ENCODE data around the gene GAA.

The GAA gene

DNA sequence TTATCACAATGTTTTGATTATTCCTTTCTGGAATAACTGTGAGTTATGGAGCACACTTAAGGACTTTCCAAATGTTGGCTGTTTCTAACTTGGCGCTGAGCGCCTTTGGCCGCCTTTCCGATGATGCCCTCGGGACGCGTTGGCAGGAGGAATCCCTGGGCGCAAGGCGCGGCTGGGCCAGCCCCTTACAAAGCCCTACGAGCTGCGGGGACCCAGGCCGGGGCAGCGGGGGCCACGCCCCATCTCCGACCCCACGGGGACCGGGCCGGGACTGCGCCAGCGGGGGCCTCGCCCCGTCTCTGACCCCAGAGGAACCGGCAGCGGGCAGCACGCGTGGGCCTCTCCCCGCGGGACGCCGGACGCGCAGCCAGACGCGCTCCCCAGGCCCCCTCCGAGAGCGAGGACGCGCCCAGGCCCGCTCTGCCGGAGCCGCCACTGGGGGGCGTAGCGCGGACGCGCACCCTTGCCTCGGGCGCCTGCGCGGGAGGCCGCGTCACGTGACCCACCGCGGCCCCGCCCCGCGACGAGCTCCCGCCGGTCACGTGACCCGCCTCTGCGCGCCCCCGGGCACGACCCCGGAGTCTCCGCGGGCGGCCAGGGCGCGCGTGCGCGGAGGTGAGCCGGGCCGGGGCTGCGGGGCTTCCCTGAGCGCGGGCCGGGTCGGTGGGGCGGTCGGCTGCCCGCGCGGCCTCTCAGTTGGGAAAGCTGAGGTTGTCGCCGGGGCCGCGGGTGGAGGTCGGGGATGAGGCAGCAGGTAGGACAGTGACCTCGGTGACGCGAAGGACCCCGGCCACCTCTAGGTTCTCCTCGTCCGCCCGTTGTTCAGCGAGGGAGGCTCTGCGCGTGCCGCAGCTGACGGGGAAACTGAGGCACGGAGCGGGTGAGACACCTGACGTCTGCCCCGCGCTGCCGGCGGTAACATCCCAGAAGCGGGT is at the start of gene GAA:
Gene GAA (plus strand): TSS at position 571 of the 935 bp plus-strand sequence. CDS start 3,006 bp downstream, outside the sequence.
- peak; percentile 85 for DNase-seq

DNA sequence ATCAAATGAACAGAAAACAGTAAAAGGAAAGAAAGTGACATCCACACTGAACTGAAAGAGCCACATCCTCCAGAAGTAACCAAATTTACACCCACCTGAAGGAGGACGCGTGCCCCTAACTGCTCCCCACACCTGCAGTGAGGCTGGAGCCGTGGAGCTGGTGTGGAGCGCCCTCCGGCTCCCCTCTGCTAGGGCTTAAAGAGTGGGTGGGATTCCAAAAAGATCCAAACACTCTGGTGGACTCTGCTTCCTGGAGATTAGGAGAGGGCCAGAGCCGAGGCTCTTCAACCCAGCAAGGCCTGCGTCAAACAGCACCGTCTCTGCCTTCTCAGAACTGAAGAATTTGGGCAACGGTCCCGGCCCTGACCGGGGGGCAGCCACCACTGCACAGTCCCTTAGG is 49.7 kb upstream of the GAA start:
- DNase-seq, result no peak

DNA sequence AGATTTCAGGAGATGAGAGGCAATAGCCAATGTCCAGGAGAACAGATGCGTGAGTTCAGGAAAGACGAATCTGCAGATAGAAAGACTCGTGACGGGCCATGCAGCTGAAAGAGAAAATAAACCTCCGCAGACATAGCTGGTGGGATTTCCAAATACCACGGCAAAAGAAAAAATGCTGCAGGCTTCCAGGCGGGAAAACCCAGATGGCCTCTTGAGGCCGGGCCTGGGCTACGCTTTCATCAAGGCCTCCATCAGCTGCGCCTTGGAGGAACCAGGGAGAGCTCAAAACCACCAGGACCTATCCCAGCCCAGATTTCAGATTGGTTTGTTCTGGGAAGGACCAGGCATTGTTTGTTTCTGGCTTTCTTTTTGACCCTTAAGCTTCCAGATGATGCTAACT is 48.3 kb upstream of the GAA start:
- no peak for DNase-seq

DNA sequence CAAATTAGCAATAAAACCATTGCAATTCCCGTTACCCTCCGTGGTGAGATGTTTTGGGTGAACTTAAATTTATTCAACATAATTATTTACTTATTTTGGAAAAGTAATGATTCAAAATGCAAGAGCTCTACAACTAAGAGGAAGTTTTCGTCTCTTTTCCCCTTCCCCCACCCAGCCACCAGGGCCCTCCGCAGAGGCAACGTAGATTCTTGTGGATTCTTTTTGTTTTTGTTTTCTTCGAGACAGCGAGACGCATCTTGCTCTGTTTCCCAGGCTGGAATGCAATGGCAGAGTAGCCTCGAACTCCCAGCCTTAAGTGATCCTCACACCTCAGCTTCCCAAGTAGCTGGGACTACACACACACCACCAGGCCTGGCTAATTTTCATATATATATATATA is 45.8 kb upstream of the GAA start:
- DNase-seq, result no peak

DNA sequence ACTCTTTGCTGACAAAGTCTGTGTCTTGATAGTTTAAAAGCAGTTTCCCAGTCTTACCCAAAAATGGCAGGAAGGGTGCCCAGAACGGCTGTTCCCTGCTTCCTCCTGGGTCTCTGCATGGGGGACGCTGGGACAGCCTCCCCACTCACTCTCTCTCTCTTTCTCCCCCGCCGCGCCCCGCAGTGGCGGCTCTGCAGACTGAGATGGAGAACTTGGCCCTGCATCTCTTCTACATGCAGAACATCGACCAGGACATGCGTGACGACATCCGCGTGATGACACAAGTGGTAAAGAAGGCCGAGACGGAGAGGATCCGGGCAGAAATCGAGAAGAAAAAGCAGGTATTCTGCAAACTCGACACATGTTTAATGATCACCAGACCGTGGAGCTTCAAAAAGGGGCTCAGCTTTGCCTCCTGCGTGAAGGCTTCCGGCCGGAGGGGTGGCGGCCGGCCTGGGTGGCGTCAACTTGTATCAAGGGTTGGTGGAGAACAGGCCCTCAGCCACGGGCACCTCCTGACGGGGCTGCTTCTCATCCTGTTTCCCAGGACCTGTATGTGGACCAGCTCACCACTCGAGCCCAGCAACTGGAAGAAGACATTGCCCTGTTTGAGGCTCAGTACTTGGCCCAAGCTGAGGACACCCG is 42.9 kb upstream of the GAA start:
- no peak for DNase-seq

DNA sequence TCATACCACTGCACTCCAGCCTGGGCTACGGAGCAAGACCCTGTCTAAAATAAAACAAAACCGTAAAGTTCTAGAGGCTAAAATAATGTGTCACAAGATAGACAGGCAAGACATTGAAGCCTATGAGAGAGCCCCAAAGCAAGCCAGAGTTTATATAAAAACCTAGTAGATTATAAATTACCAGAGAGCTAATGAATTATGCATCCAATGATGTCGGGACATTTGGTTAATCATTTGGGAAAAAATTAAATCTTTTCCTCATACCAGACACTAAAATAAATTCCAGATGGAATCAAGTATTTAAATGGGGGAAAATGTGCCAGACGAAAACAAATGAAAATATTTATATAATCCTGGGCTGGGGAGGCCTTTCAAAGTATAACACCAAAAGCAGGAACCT is 40.7 kb upstream of the GAA start:
- no peak for DNase-seq

DNA sequence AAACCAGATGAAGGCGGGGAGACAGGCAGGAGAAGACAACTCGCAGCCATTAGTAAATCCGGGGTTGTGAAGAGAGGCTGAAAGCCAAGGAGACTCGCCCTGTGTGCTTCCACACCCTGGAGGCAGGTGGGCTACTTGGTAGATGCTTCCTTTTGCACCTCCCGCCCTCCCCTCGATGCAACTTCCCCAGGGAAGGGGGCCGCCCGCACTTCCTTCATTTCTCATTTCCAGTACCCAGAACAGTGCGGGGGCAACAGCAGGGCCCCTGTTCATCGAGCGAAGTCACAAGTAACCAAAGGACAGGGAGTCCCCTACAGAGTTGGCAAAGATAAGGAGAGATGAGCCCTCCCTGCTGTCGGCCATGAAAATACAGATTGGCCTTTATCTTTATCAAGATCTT is 40.0 kb upstream of the GAA start:
- no peak for DNase-seq

DNA sequence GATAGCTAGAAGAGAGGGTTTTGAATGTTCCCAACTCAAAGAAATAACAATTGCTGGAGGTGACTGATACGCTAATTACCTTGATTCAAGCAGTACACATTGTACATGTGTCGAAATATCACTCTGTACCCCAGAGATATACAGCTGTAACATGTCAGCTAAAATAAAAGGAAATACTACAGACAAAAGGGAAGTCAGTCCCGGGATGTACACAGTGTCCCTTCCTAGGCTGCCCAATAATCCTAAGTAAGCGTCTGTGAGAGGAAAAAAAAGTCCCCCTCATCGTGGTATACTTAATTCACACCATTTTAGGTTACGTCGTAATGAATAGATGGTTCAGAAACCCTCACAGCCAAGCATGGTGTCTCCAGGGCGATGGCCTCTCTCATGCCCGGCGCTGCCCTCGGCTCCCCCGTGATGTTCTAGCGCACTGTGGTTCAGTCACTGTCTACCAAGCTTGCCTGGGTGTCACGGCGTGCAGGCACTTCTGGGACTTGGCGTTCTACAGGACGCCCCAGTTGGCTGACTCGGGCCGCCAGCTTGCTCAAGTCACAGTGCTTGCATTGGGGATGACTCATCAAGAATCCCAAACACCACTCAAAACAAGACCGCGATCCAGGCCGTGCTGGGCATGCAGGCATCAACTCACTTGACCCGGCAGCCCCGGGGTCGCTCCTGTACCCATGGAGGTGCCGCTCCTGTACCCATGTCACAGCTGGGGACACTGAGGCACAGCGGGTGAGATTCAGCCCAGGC is 37.4 kb upstream of the GAA start:
- peak; percentile 26 for DNase-seq

DNA sequence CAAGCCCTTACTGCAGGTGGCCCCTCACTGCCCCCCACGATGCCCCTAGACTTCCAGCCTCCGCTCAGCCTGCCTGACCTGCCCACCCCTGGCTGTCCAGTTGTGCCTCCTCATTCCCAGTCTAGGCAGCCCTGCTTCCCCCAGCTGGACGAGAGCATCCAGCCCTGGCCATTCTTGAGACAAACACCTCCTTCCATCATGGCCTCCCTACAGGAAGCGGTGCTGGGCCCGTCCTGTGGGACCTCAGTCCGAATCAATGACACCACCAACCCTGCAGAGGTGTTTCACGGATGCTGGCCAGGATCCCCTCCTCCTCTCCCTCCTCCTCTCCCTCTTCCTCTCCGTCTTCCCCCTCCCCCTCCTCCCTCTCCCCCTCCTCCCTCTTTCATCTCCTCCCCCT is 36.7 kb upstream of the GAA start:
- no peak for DNase-seq

DNA sequence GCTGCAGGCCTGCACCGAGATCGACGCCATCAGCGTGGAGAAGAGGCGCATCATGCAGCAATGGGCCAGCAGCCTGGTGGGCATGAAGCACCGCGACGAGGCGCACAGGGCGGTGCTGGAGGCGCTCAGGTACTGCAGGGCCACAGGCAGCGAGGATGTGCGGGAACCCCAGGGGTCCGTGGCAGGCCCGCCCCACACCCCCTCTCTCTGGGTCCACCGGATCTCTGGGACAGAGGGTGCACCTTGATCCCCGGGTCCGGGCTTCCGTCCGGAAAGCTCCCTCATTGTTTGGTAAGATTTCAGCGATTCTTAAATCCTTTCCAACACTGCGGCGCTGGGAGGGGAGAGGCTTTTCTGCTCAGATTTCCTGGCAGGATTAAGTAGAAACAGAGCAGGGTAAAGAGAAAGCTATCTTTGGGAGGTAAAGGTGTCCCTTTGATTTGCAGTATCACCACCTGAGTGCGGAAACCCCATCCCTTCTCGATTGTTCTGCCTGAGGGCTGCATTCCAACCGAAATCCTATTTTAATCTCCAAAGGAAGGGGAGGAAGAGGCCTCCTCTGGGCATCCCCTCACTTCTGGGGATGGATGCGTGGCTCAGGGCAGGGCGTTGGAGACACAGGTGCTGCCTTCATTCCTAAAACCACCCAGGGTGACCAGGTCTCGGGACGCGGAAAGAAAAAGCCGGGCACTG is 35.8 kb upstream of the GAA start:
- no peak for DNase-seq

DNA sequence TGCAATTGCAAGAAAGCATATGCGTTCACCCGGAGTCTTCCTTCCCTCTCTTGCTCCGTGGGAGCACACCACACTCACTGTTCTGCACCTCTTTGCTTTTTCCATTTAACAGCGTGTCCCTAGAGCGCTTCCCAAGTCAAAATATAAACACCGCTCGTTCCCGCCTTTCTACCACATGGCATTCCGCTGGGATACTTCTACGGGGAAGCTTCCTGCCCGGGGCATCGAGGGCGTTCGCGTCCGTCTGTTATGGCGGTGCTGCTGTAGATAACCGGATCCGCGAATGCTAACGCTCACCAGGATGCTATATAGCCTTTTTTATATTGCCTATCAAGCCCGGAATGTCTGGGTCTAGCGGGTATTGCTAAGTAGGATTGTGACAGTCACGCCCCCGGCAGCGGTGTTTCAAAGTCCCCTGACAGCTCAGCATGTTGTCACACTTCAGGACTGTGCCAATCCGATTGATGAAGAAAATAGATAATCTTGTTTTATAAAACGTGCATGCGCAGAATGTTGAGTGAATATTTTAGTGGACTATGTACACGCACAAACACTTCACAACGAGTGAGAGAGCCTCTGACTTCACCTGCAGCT is 33.9 kb upstream of the GAA start:
- no peak for DNase-seq

DNA sequence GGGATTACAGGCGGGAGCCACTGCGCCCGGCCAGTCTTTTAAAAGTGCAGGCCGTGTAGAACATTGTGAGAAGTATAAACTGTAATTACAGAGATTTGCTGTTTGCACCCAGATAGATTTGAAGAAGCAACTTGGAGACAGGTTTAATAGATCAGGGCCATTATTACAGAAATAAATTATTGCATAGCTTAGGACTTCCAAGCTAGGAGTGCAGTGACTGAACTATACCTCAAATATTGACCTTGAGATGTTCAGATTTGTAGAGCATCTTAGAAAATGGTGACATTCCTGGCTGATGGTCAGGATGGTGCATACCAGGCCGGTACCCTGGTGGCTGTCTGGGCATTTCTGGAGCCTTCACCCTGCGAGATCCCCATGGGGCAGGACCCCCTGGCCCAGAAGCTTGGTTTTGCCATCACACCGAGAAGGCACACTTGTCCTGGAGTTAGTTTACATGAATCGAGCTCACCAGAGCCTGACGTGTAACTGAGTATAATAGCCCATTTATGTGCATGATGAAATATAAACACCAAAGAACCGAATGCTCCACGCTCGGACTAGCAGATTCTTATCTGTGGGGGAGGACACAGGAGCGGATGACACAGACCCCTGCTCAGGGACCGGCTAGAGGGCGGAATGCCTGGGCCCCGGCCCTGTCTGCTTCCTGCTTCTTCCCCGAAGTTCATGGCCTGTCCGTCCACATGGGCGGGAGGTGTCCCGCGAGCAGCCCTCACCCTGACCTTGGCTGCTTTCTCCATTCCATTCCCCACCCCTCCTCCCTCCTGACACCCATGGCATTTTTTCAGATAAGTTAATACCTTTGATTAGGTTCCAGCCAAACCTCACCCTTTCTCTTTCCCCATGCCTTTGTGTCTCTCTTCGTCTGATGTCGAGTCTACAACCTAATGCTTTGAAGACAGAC is 32.8 kb upstream of the GAA start:
- DNase-seq, result no peak

DNA sequence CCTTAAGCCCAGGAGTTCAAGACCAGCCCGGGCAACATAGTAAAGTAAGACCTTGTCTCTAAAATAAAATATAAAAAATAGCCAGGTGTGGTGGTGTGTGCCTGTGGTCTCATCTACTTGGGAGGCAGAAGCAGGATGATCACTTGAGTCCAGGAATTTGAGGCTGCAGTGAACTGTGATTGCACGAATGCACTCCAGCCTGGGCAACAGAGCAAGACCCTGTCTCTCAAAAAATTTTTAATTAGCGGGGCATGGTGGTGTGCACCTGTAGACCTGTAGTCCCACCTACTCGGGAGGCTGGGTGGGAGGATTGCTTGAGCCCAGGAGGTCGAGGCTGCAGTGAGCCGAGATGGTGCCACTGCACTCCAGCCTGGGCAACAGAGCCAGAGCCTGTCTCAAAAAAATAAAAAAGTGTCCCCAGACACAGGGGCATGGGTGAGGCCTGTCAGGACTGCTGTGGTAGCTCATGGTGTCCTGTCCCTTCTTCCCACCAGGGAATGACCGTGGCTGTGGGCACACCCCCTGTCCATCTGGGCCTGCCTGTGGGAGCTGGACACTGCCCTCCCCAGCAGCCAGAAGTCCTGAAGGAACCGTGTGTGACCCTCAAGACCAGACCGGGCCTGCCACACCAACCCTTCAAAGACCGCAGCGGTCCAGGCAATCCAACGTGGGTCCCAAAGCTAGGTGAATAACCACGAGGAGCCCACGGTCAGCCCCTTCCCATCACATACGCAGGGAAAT is 30.8 kb upstream of the GAA start:
- DNase-seq, result no peak

DNA sequence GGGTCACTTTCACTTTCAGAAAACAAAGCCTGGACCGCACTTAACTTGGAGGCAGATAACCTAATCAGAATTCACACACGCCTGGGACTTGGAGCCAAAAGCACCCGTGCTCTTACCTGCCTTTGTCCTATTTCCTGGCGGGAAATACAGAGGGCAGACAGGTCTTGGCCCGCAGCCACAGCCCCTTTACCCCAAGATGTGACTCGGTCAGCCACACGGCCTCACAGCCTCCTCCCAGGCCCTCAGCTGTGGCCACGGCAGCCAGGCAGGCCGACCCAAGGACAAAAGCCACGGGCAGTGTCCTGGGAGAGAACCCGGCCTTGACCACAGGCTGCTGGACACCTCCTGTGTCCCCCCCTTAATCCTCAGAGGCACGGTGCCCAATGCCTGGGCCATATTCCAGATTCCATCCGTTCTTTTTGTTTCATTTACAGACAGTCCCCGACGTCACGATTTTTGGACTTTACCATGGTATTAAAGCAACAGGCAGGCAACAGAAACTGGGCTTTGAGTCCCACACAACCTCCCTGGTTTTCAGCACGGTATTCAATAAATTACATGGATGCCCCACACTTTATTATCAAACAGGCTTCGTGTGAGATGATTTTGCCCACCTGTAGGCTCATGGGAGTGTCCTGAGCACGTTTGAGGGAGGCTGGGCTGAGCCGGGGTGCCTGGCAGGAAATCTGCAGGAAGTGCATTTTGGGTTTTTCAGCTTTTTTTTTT is 30.1 kb upstream of the GAA start:
- no peak for DNase-seq

DNA sequence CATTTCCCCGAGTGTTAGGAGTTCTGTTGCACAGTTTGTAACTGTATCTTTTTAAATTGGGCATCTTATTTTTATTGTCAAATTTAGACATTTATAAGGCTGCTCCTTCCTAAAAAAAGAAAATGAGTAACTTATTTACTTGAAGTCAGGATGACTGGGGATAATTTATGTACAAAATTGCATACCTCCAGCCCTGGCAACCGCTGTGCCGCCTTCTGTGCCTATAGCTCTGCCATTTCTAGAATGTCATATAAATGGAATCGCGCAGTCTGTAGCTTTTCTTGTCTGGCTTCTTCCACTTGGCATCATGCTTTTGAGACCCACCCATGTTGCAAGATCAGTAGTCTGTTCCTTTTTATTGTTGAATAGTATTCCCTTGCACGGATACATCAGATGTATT is 29.0 kb upstream of the GAA start:
- no peak for DNase-seq

DNA sequence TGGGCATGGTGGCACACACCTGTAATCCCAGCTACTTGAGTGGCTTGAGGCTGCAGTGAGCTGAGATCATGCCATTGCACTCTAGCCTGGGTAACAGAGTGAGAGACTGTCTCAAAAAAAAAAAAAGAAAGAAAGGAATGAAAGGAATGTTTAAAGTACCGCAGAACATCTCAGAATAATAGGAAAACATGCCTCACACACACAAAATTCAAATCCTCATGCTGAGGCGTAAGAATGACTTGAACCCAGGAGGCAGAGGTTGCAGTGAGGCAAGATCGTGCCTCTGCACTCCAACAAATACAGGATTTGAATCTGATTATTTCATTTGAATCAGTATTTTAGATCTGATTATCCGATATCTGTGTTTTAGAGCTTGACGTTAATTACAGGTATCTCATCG is 21.3 kb upstream of the GAA start:
- no peak for DNase-seq

DNA sequence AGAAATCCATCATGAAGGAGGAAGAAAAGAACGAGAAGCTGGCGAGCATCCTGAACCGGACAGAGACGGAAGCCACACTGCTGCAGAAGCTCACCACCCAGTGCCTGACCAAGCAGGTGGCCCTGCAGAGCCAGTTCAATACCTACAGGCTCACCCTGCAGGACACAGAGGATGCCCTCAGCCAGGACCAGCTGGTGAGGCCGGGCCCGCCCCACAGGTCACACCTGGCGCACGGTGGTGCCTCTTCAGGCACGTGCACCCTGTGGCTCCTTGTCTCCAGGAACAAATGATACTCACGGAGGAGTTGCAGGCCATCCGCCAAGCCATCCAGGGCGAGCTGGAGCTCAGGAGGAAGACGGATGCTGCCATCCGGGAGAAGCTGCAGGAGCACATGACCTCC is 19.8 kb upstream of the GAA start:
- DNase-seq, result no peak

DNA sequence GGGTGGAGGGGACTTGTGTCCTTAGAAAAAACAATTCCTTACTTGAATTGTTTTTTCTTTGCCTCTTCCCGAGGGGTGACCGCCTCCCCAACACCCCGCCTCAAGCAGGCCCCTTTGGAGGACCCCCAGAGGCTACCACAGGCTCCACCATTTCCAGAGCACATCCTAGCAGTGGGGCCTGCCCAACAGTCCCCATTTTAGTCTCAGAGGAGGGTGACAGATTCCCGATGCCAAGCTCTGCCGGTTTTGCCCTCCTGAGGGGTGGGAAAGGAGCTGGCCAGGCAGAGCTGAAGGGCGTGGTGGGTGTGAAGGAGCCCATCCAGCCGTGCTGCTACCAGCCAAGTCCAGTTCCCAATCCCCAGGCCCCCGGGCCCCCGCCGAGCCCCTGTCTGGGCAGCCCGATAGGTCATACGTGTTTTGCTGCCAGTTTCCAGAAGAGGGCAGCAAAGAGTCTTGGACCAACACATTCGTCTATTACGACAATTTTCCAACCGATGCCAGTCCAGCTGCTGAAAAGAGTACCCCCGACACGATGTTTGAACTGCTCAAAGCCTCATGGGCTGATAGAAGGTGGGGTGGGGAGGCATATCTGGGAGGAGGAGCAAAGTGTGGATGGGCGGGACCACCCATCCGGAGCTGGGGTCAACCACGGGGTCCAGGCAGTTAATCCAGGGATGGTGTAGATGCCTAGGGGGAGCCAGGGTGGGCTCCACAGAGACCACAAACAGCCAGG is 18.8 kb upstream of the GAA start:
- DNase-seq, result peak; percentile 87

DNA sequence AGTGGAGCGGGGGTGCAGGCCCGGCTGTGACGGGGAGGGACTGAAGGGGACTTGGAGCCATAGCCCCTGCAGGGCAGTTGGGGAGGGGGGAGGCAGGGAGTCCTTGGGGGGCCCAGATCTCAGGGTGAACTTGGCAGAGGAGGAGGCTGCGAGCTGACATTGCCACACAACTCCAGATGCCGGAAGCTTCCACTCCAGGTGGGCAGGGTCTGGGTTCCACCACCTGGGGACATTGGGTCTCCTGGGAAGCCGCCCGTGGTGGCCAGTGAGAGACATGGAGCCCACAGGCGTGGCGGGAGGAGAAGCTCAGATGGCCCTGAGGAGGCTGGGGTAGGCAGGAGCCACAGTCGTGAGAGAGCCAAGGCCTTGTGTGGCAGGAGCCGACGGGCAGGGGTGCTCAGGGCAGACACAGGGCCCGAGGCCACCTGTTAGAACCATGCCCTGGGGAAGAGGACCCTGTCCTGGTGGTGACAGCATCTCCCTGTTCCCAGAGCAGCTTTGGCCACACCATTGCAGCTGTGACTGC is 18.2 kb upstream of the GAA start:
- no peak for DNase-seq
